Activated CD4-positive, alpha-beta T cell treated with anti-CD3 and anti-CD28 coated beads for 36 hours (primary cell): ENCODE measurements around the gene HSPBP1. TPM values are rescaled to one million over a fixed set of nuclear protein-coding genes. Genes with fewer than 3 reads are reported as not detected.
A peak's percentile ranks its signal among the peaks of the same experiment; 100 is the strongest.

Experiments
- ATAC-seq: fragments of 200-7000 bp; cut with Tn5 transposase; one replicate; pipeline ENCODE4 v1.10.0; 2021; ENCODE audit warnings: mild to moderate bottlenecking, moderate library complexity
- CTCF ChIA-PET: fragments of 350-600 bp; sonication (Branson Sonifier 250); formaldehyde crosslinking; loops from one replicate; lab custom pipeline; 2021; ENCODE audit warnings: antibody characterized with exemption; lab: Charles Lee
- POLR2A ChIA-PET: fragments of 350-600 bp; sonication (Branson Sonifier 250); formaldehyde crosslinking; loops from one replicate; lab custom pipeline; 2021; ENCODE audit warnings: antibody characterized with exemption, inconsistent platforms; lab: Charles Lee
- DNase-seq: peaks from one replicate; pipeline ENCODE4 v3.0.0-alpha.2; 2020
- H3K27ac Mint-ChIP-seq: one replicate; pipeline ENCODE4 v1.8.0; 2021; ENCODE audit warnings: mixed read lengths
- H3K27me3 Mint-ChIP-seq: one replicate; pipeline ENCODE4 v1.8.0; 2021; ENCODE audit warnings: mixed read lengths
- H3K36me3 Mint-ChIP-seq: one replicate; pipeline ENCODE4 v1.8.0; 2021; ENCODE audit warnings: low read depth, mixed read lengths
- H3K4me1 Mint-ChIP-seq: one replicate; pipeline ENCODE4 v1.8.0; 2021; ENCODE audit warnings: mixed read lengths
- H3K4me3 Mint-ChIP-seq: one replicate; pipeline ENCODE4 v1.8.0; 2021; ENCODE audit warnings: mild to moderate bottlenecking, moderate library complexity, mixed read lengths
- H3K9me3 Mint-ChIP-seq: one replicate; pipeline ENCODE4 v1.8.0; 2021; ENCODE audit warnings: low read depth, mixed read lengths
- intact Hi-C, 2 experiments: fragments of 100-400 bp; cut with DNase I in 1 of 2; cut with micrococcal nuclease in 1 of 2; formaldehyde crosslinking; loops; one replicate each; pipeline versions ENCODE4 v1.14.2 to v1.15.1; 2022 to 2024; cut with DNase I, micrococcal nuclease
- total RNA-seq, 2 experiments: library from RNA; stranded (reverse); gene quantifications; one replicate each; pipeline ENCODE4 v1.2.3, GENCODE V29; 2021

HSPBP1 gene
- total RNA-seq, 2 experiments from 2014 or later, result 41.1 to 45.2 TPM

DNA sequence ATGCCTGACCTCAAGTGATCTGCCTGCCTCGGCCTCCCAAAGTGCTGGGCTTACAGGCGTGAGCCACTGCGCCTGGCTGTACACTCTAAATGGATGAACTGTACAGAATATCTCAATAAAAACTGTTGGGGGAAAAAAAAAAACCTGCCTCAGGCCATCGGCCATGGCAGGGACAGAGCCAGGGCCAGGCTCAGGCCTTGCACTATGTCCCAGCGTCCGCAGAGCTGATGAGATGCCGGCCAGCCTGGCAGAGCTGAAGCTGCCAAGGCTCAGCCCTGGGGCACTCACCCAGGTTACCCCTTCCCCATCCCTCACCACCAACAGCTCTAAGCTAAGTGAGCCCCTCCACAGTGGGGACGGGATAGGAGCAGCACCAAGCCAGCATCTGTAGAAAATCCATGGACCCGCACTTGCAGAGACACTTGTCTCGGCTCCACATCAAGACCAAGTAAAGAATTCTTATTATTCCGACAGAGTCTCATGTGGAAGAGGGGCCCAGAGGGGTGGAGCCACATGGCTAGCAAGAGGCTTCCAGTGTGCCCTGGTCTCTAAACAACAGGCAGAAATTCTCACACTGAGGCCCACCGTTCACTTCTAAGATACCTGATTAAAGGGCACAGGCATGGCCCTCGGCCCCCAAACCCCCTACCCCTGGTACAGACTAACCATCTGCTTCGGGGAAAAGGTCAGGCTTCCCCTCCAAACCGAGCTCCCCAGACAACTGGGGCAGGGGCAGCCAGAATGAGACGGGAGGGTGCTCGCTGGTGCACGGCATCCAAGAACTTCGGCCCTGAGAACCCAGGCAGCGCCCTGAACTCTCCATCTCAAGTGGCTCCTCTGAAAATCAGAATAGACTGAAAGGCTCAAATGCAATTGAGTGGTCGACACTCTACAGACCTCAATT lies 26.9 kb downstream of the HSPBP1 start:
- H3K4me3 Mint-ChIP-seq, result peak overlapping the region; percentile 95
- intact Hi-C loops, result loop anchor here (1.0 to 10.0 kb wide), 2 partner anchors 37 to 1062 kb away; partner anchors contain the start of gene ZSCAN5A (in 1 of the 2)
- H3K27ac Mint-ChIP-seq, result peak overlapping the region; percentile 98
- H3K9me3 Mint-ChIP-seq, result no peaks in the 10 kb centered on the region
- H3K27me3 Mint-ChIP-seq, result no peaks in the 10 kb centered on the region
- no peak for DNase-seq
- no peak for ATAC-seq
- ChIA-PET POLR2A (interaction anchor here (1.1 to 2.2 kb wide), 2 partner anchors 7 to 27 kb away, joined by 5 to 12 read pairs; partner anchors contain the start of gene HSPBP1), CTCF (interaction anchor here (0.8 to 1.0 kb wide), 2 partner anchors 27 to 86 kb away, joined by 3 to 4 read pairs; partner anchors contain the start of genes HSPBP1 and KMT5C)
- H3K4me1 Mint-ChIP-seq, result peaks cover 60% of the 10 kb centered on the region
- peaks cover 64% of the 10 kb centered on the region for H3K36me3 Mint-ChIP-seq

DNA sequence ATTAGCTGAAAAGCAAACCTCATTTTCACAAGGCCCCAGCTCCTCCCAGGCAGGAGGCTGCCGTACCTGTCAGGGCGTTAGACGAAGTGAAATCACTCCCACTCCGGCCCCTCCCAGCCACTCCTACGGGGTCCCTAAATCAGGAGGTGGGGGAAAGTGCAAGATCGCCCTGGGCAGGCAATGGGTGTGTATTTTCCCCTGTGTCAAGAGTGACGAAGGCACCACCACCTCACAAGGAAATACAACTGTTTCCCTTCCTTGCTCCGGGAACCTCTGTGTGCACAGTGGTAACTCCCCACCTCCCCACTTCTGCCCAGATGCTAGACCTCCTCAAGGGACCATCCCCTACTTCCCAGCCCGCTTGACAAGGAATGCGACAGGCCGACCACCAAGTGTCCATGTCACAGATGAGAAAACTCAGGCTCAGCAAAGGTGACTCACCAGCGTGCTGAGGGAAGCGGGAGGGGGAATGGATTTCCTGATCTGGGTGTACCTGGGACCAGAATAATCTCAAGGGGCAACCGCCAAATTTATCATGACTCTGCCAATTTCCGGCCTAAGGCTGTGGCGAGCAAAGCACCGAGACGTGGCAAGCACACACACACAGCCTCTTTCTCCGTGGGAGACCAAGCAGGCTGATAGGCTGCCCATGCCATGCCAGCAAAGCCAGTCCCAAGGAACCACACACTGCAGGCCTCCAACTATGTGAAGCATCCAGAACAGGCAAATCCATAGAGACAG lies 28.4 kb downstream of the HSPBP1 start:
- POLR2A ChIA-PET, result interaction anchor here (1.2 kb wide), 1 partner anchor 9 kb away, joined by 3 read pairs; no protein-coding TSS in a partner anchor
- DNase-seq (peak; percentile 70), ATAC-seq (peak; percentile 24)
- H3K27me3 Mint-ChIP-seq, result no peaks in the 10 kb centered on the region
- no peaks in the 10 kb centered on the region for H3K9me3 Mint-ChIP-seq
- H3K4me1 Mint-ChIP-seq, result peaks cover 55% of the 10 kb centered on the region
- CTCF ChIA-PET, result interaction anchor here (0.6 to 1.0 kb wide), 3 partner anchors 10 to 528 kb away, joined by 3 to 4 read pairs (median 3); partner anchors contain the start of gene HSPBP1
- H3K27ac Mint-ChIP-seq, result peak overlapping the region; percentile 98
- intact Hi-C loops, result loop anchor here in 1 of 2 experiments (10.0 kb wide), 1 partner anchor 1063 kb away; the partner anchor contains the start of gene ZSCAN5A
- H3K36me3 Mint-ChIP-seq, result peaks cover 51% of the 10 kb centered on the region
- peak overlapping the region; percentile 95 for H3K4me3 Mint-ChIP-seq

DNA sequence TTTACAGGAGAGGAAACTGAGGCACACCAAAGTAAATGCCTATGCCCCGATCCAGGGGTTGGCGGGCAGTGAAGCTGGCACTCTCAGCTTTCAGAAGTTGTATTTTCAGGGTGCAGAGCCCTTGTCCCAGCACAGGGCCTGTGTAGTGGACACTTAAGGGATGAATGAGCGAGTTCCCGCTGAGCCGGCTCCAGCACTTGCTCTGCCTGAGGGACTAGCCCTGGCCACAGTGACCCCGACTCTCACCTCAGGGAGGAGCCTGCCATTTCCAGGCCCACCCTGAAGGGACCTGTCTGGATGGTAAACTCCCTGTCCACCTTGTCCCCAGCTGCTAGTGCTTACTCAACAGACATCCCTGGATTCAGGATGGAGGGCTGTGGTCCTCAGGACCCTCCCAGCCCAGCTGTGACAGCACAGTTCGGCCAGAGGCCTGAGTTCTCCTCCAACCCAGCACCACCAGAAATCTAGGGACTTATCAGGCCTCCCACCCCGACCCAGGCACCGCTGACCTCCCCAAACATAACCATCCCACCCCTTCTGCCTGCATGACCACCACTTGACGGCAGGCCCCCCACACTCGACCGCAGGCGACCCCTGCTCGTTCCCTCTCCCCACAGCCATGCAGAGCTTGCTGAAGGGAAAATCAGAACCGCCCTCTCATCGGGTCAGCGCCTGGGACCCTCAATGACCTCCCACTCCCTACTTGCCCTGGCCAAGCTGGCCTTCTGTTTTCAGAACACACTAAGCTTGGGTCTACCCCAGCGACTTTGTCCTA lies 29.5 kb downstream of the HSPBP1 start:
- intact Hi-C loops, result loop anchor here in 1 of 2 experiments (10.0 kb wide), 1 partner anchor 1064 kb away; the partner anchor contains the start of gene ZSCAN5A
- ChIA-PET CTCF (interaction anchor here (0.6 to 1.0 kb wide), 3 partner anchors 11 to 527 kb away, joined by 3 to 4 read pairs (median 3); no protein-coding TSS in a partner anchor), POLR2A (interaction anchor here (1.2 kb wide), 1 partner anchor 10 kb away, joined by 3 read pairs; no protein-coding TSS in a partner anchor)
- Mint-ChIP-seq H3K4me3 (no peak overlapping the region), H3K9me3 (no peaks in the 10 kb centered on the region), H3K27me3 (no peaks in the 10 kb centered on the region), H3K27ac (peak overlapping the region; percentile 98), H3K36me3 (peaks cover 47% of the 10 kb centered on the region), H3K4me1 (peaks cover 46% of the 10 kb centered on the region)
- no peak for DNase-seq
- ATAC-seq, result no peak

DNA sequence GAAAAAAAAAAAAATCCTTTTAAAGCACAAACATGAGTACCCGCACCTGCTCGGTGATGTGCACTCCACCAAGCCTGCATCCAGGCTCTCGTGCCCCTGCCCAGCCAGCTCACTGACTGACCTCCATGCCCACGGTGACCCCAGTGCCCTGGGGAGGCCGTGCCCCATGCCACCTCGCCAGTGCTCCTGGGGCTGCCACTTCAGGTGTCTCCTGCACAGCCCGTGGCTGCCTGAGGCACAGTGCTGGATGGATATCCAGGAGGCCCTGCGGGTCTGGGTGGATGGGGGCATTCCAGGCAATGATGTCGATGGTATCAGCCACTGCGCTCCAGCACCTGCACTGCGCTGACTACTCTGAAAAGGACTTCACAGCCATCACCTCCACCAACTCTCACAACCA lies 30.1 kb downstream of the HSPBP1 start:
- Mint-ChIP-seq H3K4me1 (peaks cover 46% of the 10 kb centered on the region), H3K36me3 (peaks cover 42% of the 10 kb centered on the region), H3K27ac (no peak overlapping the region), H3K4me3 (no peak overlapping the region), H3K27me3 (no peaks in the 10 kb centered on the region), H3K9me3 (no peaks in the 10 kb centered on the region)
- ChIA-PET CTCF (interaction anchor here (0.7 kb wide), 1 partner anchor 332 kb away, joined by 3 read pairs; no protein-coding TSS in a partner anchor), POLR2A (no interaction called here)
- intact Hi-C loops, result loop anchor here in 1 of 2 experiments (10.0 kb wide), 1 partner anchor 1065 kb away; the partner anchor contains the start of gene ZSCAN5A
- no peak for ATAC-seq
- no peak for DNase-seq

DNA sequence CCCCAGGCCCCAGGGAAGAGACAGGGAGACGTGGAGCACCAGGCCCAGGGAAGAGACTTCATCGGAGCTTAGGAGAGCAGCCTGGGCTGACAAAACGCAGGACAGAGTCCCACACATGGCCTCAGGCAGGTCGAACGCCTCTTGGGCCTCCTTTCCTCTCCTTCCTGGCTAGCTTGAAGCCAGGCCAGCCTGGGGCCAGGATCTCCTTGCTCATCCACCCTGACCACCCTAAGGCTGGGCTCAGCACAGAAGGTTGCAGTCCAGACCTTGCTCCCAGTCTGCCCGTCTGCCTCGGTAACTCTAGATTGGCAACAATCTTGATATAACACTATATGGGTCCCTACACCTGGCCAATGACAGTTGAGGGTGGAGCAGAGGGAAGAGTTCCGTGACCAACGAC lies 31.2 kb downstream of the HSPBP1 start:
- ATAC-seq, result no peak
- H3K4me1 Mint-ChIP-seq, result peaks cover 46% of the 10 kb centered on the region
- no peak for DNase-seq
- intact Hi-C loops, result no loop called here
- H3K4me3 Mint-ChIP-seq, result no peak overlapping the region
- ChIA-PET POLR2A (no interaction called here), CTCF (no interaction called here)
- H3K9me3 Mint-ChIP-seq, result no peaks in the 10 kb centered on the region
- H3K27ac Mint-ChIP-seq, result peak overlapping the region; percentile 51
- H3K27me3 Mint-ChIP-seq, result no peaks in the 10 kb centered on the region
- H3K36me3 Mint-ChIP-seq, result peaks cover 43% of the 10 kb centered on the region

DNA sequence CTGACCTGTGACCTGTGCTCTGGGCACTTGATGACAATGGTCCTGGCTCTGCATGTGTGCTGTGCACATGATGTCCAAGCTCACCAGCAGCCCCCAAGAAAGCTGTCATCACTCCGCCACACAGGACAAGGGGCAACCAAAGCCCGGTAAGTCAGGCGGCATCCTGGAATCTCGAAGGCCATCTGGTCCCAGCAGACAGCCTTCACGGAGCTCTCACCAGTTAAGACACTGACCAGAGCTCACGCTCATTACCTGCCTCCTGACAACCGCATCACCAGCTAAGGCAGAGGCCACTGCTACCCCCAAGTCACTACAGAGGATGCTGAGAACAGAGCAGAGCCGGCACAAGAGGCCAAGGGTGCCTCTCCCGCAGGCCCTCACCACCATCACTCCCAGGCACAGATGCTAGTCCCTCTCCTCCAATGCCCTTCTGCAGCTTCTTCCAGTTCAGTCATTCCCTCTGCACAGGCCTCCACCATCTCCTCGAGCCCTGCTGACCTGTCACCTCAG lies 31.7 kb downstream of the HSPBP1 start:
- no peak for ATAC-seq
- H3K27me3 Mint-ChIP-seq, result no peaks in the 10 kb centered on the region
- peaks cover 41% of the 10 kb centered on the region for H3K36me3 Mint-ChIP-seq
- intact Hi-C loops, result no loop called here
- POLR2A ChIA-PET, result no interaction called here
- H3K9me3 Mint-ChIP-seq, result no peaks in the 10 kb centered on the region
- H3K4me1 Mint-ChIP-seq, result peaks cover 42% of the 10 kb centered on the region
- no peak overlapping the region for H3K27ac Mint-ChIP-seq
- no peak for DNase-seq
- CTCF ChIA-PET, result no interaction called here
- H3K4me3 Mint-ChIP-seq, result no peak overlapping the region

DNA sequence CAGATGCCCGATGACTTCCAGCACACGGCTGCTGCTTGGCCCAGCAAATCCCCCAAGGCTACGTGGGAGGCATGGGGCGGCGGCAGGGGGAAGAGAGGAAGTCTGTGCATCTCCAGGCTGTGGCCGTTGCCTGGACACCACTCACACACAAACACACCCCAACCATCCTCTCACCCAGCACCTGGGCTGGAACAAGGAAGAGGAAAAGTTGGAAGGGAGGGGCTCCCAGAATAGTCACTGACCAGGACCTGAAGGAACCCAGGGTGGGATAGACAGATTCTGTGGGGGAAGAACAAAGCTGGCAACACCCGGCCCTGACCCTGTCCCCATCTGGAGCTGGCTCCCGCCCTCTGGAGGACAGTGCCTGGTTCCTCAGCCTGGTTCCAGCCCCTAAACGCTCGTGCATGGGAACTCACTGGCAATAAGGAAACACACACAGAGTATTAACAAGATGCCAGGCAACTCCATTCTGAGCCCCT lies 32.2 kb downstream of the HSPBP1 start:
- intact Hi-C loops, result no loop called here
- DNase-seq (no peak), ATAC-seq (no peak)
- CTCF ChIA-PET, result no interaction called here
- no peak overlapping the region for H3K27ac Mint-ChIP-seq
- peaks cover 43% of the 10 kb centered on the region for H3K36me3 Mint-ChIP-seq
- POLR2A ChIA-PET, result no interaction called here
- no peaks in the 10 kb centered on the region for H3K27me3 Mint-ChIP-seq
- peaks cover 38% of the 10 kb centered on the region for H3K4me1 Mint-ChIP-seq
- no peaks in the 10 kb centered on the region for H3K9me3 Mint-ChIP-seq
- no peak overlapping the region for H3K4me3 Mint-ChIP-seq

DNA sequence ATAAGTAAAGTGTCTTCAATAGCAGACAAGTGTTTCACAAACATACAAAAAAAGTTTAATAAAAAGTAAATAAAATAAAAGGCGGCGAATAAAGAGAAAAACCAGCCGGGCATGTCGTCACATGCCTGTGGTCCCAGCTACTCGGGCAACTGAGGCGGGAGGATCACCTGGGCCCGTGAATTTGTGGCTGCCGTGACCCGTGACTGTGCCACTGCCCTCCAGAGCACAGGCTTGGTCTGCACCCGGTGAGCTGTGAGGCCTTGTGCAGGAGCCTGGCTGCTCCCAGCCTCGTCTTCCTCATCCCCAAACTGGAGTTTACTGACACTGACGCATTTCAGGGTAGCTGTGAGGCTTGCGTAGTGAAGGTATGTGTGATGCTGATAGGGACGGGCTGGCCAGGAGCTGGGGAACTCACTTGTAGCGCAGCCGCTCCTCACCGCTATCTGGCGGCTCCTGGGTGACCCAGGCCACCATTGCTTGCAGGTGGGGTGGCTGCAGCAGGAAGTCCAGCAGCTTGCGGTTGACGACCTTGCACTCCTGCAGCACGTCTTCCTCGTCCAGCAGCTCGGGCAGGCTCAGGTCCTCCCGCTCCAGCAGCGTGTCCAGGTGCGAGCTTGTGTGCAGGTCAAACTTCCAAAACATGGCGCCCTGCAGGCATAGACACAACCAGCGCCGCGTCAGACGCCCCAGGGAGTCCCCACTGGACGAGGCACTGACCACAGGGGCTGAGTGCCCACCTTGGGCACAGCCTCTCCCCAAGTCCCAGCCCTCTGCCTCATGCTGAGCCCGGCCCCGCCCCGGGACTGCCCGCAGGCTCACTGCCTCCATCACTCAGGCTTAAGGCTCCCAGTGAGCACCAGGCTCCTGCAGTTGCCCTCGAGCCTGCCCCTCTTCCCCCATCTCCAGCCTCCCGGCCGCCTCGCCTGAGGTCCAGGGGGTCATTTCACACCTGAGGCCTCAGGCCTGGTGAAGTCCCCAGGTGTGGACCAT lies 33.2 kb downstream of the HSPBP1 start:
- POLR2A ChIA-PET, result interaction anchor here (1.5 kb wide), 1 partner anchor 7 kb away, joined by 5 read pairs; no protein-coding TSS in a partner anchor
- CTCF ChIA-PET, result no interaction called here
- H3K9me3 Mint-ChIP-seq, result no peaks in the 10 kb centered on the region
- no peak overlapping the region for H3K27ac Mint-ChIP-seq
- H3K4me3 Mint-ChIP-seq, result no peak overlapping the region
- H3K4me1 Mint-ChIP-seq, result peaks cover 29% of the 10 kb centered on the region
- peaks cover 40% of the 10 kb centered on the region for H3K36me3 Mint-ChIP-seq
- intact Hi-C loops, result no loop called here
- ATAC-seq (no peak), DNase-seq (no peak)
- no peaks in the 10 kb centered on the region for H3K27me3 Mint-ChIP-seq

DNA sequence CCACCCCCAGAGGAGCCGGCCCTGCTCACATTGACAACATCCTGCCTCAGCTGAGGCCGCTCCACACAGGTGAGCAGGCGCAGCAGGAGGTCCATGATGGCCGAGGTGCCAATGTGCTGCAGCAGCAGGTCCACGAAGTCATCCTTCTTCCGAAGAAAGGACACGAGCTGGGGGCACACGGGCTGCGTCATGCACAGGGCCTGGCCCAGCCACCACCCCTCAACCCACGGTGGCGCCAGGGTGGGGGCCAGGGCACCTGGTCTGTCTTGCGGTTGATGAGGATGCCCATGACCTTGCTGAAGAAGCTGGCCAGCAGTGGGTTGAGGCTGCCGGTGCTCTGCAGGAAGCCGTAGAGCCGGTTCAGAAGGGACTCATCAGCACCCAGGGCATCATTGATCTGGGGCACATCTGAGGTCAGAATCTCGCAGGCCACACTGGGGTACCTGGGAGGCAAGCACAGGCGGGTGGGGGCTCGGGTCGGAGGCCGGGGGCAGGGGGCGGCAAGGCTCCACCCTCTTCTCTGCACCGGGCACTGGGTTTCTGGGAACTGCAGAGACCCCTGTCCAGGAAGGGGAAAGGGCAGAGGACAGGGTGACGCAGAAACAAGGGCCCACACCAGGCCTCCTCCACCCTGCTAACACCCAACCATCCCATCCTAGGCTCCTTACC lies 34.5 kb downstream of the HSPBP1 start:
- intact Hi-C loops, result no loop called here
- POLR2A ChIA-PET, result interaction anchor here (1.5 kb wide), 1 partner anchor 9 kb away, joined by 5 read pairs; no protein-coding TSS in a partner anchor
- peaks cover 15% of the 10 kb centered on the region for H3K4me1 Mint-ChIP-seq
- no peak overlapping the region for H3K4me3 Mint-ChIP-seq
- no peak overlapping the region for H3K27ac Mint-ChIP-seq
- H3K36me3 Mint-ChIP-seq, result peaks cover 36% of the 10 kb centered on the region
- ATAC-seq, result no peak
- no peak for DNase-seq
- no peaks in the 10 kb centered on the region for H3K9me3 Mint-ChIP-seq
- no peaks in the 10 kb centered on the region for H3K27me3 Mint-ChIP-seq
- CTCF ChIA-PET, result interaction anchor here (1.0 kb wide), 1 partner anchor 11 kb away, joined by 3 read pairs; no protein-coding TSS in a partner anchor
